Chondrocyte (in vitro differentiated cells): ENCODE results near the gene SBDS. TPM values are rescaled to one million over a fixed set of nuclear protein-coding genes. Genes with fewer than 3 reads are reported as not detected.
A peak's percentile ranks its signal among the peaks of the same experiment; 100 is the strongest.
"Not testable (repeated sequence)": the region's sequence is repeated elsewhere in the genome, so short reads cannot be mapped to it uniquely, and the experiment has no call there.

Source experiments
- DNase-seq: peaks from one replicate; pipeline ENCODE4 v3.0.0; 2021; ENCODE audit warnings: mixed read lengths, low spot score
- H3K27ac Mint-ChIP-seq: one replicate; pipeline ENCODE4 v1.8.0; 2021; ENCODE audit warnings: mild to moderate bottlenecking, moderate library complexity, mixed read lengths; ENCODE audit not compliant: unreplicated experiment
- H3K27me3 Mint-ChIP-seq: 2 replicates; pipeline ENCODE4 v1.8.0; 2021; ENCODE audit warnings: low read depth, mixed read lengths
- H3K36me3 Mint-ChIP-seq: 2 replicates; pipeline ENCODE4 v1.8.0; 2021; ENCODE audit warnings: low read depth, mixed read lengths
- H3K4me1 Mint-ChIP-seq: 2 replicates; pipeline ENCODE4 v1.8.0; 2021; ENCODE audit warnings: low read depth, mild to moderate bottlenecking, mixed read lengths
- H3K4me3 Mint-ChIP-seq: one replicate; pipeline ENCODE4 v1.8.0; 2021; ENCODE audit warnings: mild to moderate bottlenecking, moderate library complexity, mixed read lengths; ENCODE audit not compliant: unreplicated experiment
- H3K9me3 Mint-ChIP-seq: 2 replicates; pipeline ENCODE4 v1.8.0; 2021; ENCODE audit warnings: low read depth, mixed read lengths
- CTCF ChIP-seq: fragments of 200-600 bp; sonication (generic); IDR thresholded peaks from 2 replicates; pipeline ENCODE4 v1.5.0; 2021; ENCODE audit warnings: antibody characterized with exemption, mild to moderate bottlenecking, moderate library complexity
- total RNA-seq: library from RNA; stranded (reverse); gene quantifications from 3 replicates; pipeline ENCODE4 v1.2.1, GENCODE V29; 2021

Gene SBDS
- total RNA-seq, 1 donor from 2014 or later, result 146 TPM

GRCh38 chr7:66979013-66979412 lies 16.4 kb downstream of the SBDS start:
- H3K36me3 Mint-ChIP-seq, result not testable (repeated sequence)

GRCh38 chr7:66978312-66978711 lies 17.1 kb downstream of the SBDS start:
- not testable (repeated sequence) for H3K27me3 Mint-ChIP-seq, DNase-seq, H3K36me3 Mint-ChIP-seq, H3K4me1 Mint-ChIP-seq, H3K4me3 Mint-ChIP-seq, H3K27ac Mint-ChIP-seq
- H3K9me3 Mint-ChIP-seq, result peaks cover 10% of the 10 kb centered on the region

More at GRCh38 chr7:66979013-66979412, 16.4 kb downstream of the SBDS start:
- not testable (repeated sequence) for DNase-seq, H3K4me3 Mint-ChIP-seq, H3K27me3 Mint-ChIP-seq, H3K27ac Mint-ChIP-seq, H3K4me1 Mint-ChIP-seq
- H3K9me3 Mint-ChIP-seq, result peaks cover 10% of the 10 kb centered on the region

- no peaks in the 10 kb centered on the region for H3K36me3 Mint-ChIP-seq
- H3K9me3 Mint-ChIP-seq, result peaks cover 4% of the 10 kb centered on the region
- no peak overlapping the region for H3K4me3 Mint-ChIP-seq
- no peaks in the 10 kb centered on the region for H3K27me3 Mint-ChIP-seq
- TF ChIP-seq CTCF, result no peak
- DNase-seq, result no peak
- H3K4me1 Mint-ChIP-seq, result peaks cover 8% of the 10 kb centered on the region
- H3K27ac Mint-ChIP-seq, result no peak overlapping the region
Measured at GRCh38 chr7:66974986-66975590, 20.3 kb downstream of the SBDS start.

- TF ChIP-seq CTCF, result no peak
- H3K27me3 Mint-ChIP-seq, result no peaks in the 10 kb centered on the region
Measured at GRCh38 chr7:66970310-66970709, 25.1 kb downstream of the SBDS start.

GRCh38 chr7:66969001-66969400 lies 26.4 kb downstream of the SBDS start:
- H3K27ac Mint-ChIP-seq, result not testable (repeated sequence)

More at GRCh38 chr7:66970310-66970709, 25.1 kb downstream of the SBDS start:
- DNase-seq, result no peak
- no peaks in the 10 kb centered on the region for H3K36me3 Mint-ChIP-seq
- no peaks in the 10 kb centered on the region for H3K4me1 Mint-ChIP-seq
- no peaks in the 10 kb centered on the region for H3K9me3 Mint-ChIP-seq
- H3K27ac Mint-ChIP-seq, result no peak overlapping the region
- H3K4me3 Mint-ChIP-seq, result no peak overlapping the region

GRCh38 chr7:66967029-66967428 lies 28.4 kb downstream of the SBDS start:
- TF ChIP-seq CTCF, result no peak
- H3K9me3 Mint-ChIP-seq, result no peaks in the 10 kb centered on the region
- H3K36me3 Mint-ChIP-seq, result no peaks in the 10 kb centered on the region
- H3K4me3 Mint-ChIP-seq, result no peak overlapping the region
- H3K27me3 Mint-ChIP-seq, result no peaks in the 10 kb centered on the region
- DNase-seq, result peak; percentile 65
- H3K4me1 Mint-ChIP-seq, result peaks cover 8% of the 10 kb centered on the region
- H3K27ac Mint-ChIP-seq, result no peak overlapping the region

More at GRCh38 chr7:66969001-66969400, 26.4 kb downstream of the SBDS start:
- not testable (repeated sequence) for DNase-seq, H3K36me3 Mint-ChIP-seq, H3K4me3 Mint-ChIP-seq, H3K4me1 Mint-ChIP-seq, H3K27me3 Mint-ChIP-seq, H3K9me3 Mint-ChIP-seq

- peaks cover 3% of the 10 kb centered on the region for H3K36me3 Mint-ChIP-seq
- peak overlapping the region; percentile 80 for H3K27ac Mint-ChIP-seq
- no peak overlapping the region for H3K4me3 Mint-ChIP-seq
- peaks cover 8% of the 10 kb centered on the region for H3K4me1 Mint-ChIP-seq
- no peak for DNase-seq
- H3K9me3 Mint-ChIP-seq, result no peaks in the 10 kb centered on the region
- H3K27me3 Mint-ChIP-seq, result no peaks in the 10 kb centered on the region
- TF ChIP-seq CTCF, result no peak
Measured at GRCh38 chr7:66964411-66964810, 31.0 kb downstream of the SBDS start.
